Measurements from ENCODE around the gene TNIK. TPM values are rescaled to one million over a fixed set of nuclear protein-coding genes. Genes with fewer than 3 reads are reported as not detected.

The TNIK gene
- total and polyA plus RNA-seq, 2 of the 13 experiments (the other 11 are each of a cell fraction or from before 2014, with no cell fraction given): 0.15 to 0.22 TPM

DNA sequence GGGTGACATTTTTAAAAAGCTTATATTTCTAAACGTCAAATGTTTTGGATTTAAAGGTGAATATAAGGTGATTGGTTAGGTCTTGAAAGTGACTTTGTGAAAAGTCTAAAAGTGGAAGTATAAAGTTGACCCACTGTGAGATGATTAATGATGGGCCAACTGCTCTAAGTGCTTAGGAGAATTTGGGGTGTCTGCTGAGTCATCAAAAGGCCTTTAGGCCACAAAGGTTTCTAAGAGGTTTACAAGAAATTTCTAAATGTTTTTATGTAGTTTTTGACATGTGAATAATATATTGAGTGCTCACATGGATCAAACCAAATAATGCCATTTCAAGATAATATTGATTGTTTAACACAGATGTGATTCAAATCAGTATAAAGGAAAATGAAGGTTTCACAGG is 394.5 kb downstream of the TNIK start:
- 94% methylated on average over 1 of the region's 1 CpG for WGBS (ENCODE audit: low lambda C conversion rate)
- no peak overlapping the region for H3K4me2 ChIP-seq (ENCODE audit: low read depth, low read length)
- H4K20me1 ChIP-seq (ENCODE audit: insufficient read depth, low read length): no peaks in the 10 kb centered on the region
- H3K9ac ChIP-seq (ENCODE audit: insufficient read depth, low read depth, low read length): no peak overlapping the region
- ATAC-seq (no peak), DNase-seq (ENCODE audit: low spot score) (no peak), FAIRE-seq (no peak)
- no peaks in the 10 kb centered on the region for H3K79me2 ChIP-seq (ENCODE audit: insufficient read depth, low read length)
- no peak overlapping the region for H3K4me3 ChIP-seq (replicated peaks in 1 of 3; ENCODE audit: insufficient read depth in 1 of 3, low read depth in 2 of 3, low read length in 3 of 3)
- peaks cover 22% of the 10 kb centered on the region for H3K4me1 ChIP-seq (ENCODE audit: insufficient read depth, low read length)
- H3K27ac ChIP-seq (ENCODE audit: extremely low read length, insufficient read depth, low read length): no peak overlapping the region
- ChIA-PET POLR2A (no interaction called here), CTCF (ENCODE audit: low intra/inter-chr PET ratio, low total read pairs) (no interaction called here)
- H3K27me3 ChIP-seq (ENCODE audit: control insufficient read depth in 1 of 2, insufficient read depth in 2 of 2, low read length in 2 of 2): no peaks in the 10 kb centered on the region
- TF ChIP-seq ZNF501 (CRISPR knock-in tag; IDR thresholded peaks at IDR 0.05) (no peak), ZNF746 (CRISPR knock-in tag; IDR thresholded peaks at IDR 0.05) (no peak), FIP1L1 (IDR thresholded peaks at IDR 0.05; ENCODE audit: borderline replicate concordance, insufficient read depth, low read depth, low read length) (no peak), ZNF329 (CRISPR knock-in tag; IDR thresholded peaks at IDR 0.05; ENCODE audit: low read depth) (no peak), MAFF (IDR thresholded peaks at IDR 0.05; ENCODE audit: low read depth, low read length) (peak; percentile 71), MAFK (conservative IDR thresholded peaks at IDR 0.05 in 1 of 2, IDR thresholded peaks at IDR 0.05 in 1 of 2; ENCODE audit: low read length in 2 of 2) (peak; percentile 64 to 87), PAF1 (CRISPR knock-in tag; IDR thresholded peaks at IDR 0.05) (no peak)
- TF ChIP-seq, protein P1, sequence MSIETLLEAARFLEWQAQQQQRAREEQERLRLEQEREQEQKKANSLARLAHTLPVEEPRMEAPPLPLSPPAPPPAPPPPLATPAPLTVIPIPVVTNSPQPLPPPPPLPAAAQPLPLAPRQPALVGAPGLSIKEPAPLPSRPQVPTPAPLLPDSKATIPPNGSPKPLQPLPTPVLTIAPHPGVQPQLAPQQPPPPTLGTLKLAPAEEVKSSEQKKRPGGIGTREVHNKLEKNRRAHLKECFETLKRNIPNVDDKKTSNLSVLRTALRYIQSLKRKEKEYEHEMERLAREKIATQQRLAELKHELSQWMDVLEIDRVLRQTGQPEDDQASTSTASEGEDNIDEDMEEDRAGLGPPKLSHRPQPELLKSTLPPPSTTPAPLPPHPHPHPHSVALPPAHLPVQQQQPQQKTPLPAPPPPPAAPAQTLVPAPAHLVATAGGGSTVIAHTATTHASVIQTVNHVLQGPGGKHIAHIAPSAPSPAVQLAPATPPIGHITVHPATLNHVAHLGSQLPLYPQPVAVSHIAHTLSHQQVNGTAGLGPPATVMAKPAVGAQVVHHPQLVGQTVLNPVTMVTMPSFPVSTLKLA (IDR thresholded peaks at IDR 0.05): no peak
- TF ChIP-seq, protein P2, sequence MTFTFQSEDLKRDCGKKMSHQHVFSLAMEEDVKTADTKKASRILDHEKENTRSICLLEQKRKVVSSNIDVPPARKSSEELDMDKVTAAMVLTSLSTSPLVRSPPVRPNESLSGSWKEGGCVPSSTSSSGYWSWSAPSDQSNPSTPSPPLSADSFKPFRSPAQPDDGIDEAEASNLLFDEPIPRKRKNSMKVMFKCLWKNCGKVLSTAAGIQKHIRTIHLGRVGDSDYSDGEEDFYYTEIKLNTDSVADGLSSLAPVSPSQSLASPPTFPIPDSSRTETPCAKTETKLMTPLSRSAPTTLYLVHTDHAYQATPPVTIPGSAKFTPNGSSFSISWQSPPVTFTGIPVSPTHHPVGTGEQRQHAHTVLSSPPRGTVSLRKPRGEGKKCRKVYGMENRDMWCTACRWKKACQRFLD (CRISPR knock-in tag; IDR thresholded peaks at IDR 0.05; ENCODE audit: borderline replicate concordance): no peak
- intact Hi-C loops (cut with micrococcal nuclease; ENCODE audit: unreplicated experiment): no loop called here
- H2AFZ ChIP-seq (ENCODE audit: low read length): no peak overlapping the region
- in situ Hi-C loops (cut with HindIII; ENCODE audit: extremely low pct_ligation_motif_present, low pct_unique_long_range_greater_than_20kb): no loop called here
- no peaks in the 10 kb centered on the region for H3K9me3 ChIP-seq (ENCODE audit: low read length)
- no peaks in the 10 kb centered on the region for H3K36me3 ChIP-seq (replicated peaks in 1 of 2; ENCODE audit: control insufficient read depth in 1 of 2, insufficient read depth in 2 of 2, low read length in 2 of 2)
- BruUV-seq (replicated peaks): no TSS peak

Measured in HepG2 (cell line).